Activated T-helper 17 cell treated with anti-CD3 and anti-CD28 coated beads, Interleukin-2, amount 50 U/mL, for 72 hours (primary cell): Measurements from ENCODE around the gene ACLY. TPM values are rescaled to one million over a fixed set of nuclear protein-coding genes. Genes with fewer than 3 reads are reported as not detected.

Source experiments
- ATAC-seq: fragments of 150-1000 bp; cut with Tn5 transposase; replicated peaks from 2 replicates; pipeline ENCODE4 v1.10.0; 2021; ENCODE audit warnings: mild to moderate bottlenecking, moderate library complexity
- H3K27ac Mint-ChIP-seq: one replicate; pipeline ENCODE4 v1.8.0; 2022; ENCODE audit warnings: mixed read lengths
- H3K27me3 Mint-ChIP-seq: one replicate; pipeline ENCODE4 v1.8.0; 2022; ENCODE audit warnings: mixed read lengths
- H3K36me3 Mint-ChIP-seq: one replicate; pipeline ENCODE4 v1.8.0; 2022; ENCODE audit warnings: low read depth, mild to moderate bottlenecking, mixed read lengths
- H3K4me1 Mint-ChIP-seq: one replicate; pipeline ENCODE4 v1.8.0; 2022; ENCODE audit warnings: mixed read lengths
- H3K4me3 Mint-ChIP-seq: one replicate; pipeline ENCODE4 v1.8.0; 2022; ENCODE audit warnings: mild to moderate bottlenecking, mixed read lengths
- H3K9me3 Mint-ChIP-seq: one replicate; pipeline ENCODE4 v1.8.0; 2022; ENCODE audit warnings: mixed read lengths
- total RNA-seq, 2 donors: library from RNA; stranded (reverse); gene quantifications; one replicate each; pipeline ENCODE4 v1.2.3, GENCODE V29; 2022

The ACLY gene
- total RNA-seq, 2 donors from 2014 or later: 95.4 to 222 TPM

DNA sequence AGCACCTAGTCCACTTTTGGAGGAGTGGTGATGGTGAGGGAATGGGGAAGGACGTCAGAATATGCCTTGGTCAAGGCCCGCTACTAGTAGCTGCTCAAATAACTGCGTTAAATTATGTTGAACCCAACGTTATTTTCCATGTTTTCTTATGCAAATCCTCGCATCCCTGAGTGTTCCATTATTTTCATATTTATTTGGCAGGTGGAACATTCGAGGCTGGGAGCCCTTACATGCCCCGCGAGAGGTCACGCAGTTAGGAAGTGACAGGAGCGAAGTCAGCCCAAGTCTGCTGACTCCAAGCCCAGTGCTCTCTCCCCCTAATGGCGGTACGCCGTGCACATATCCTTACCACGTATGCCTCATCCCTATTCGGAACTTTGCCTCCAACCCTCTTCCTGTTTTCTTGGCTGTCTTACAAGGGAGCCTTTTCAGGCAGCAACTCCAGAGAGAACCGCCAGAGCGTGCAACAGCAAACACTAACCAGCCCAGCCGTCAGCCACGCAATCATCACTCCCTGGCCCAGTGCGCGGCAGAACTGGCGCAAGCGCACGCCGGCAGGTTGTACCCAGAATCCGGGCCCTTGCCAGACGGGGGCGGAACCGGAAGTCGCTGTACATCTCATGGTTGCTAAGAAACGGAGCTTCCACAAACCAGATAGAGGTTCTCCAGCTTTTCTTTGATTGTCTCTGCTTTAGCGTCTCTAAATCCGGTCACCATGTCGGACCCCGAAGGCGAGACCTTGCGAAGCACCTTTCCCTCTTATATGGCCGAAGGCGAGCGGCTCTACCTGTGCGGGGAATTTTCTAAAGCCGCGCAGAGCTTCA, 11.5 kb upstream of the ACLY start, which contains the start of gene ODAD4:
Gene ODAD4 (plus strand): TSS at position 609 of the 824 bp plus-strand sequence. CDS start 107 bp downstream, at position 716.
- Mint-ChIP-seq H3K4me1 (peaks cover 7% of the 10 kb centered on the region), H3K27ac (peak within 1 kb of the TSS; percentile 91), H3K9me3 (no peaks in the 10 kb centered on the region), H3K36me3 (peaks cover 6% of the 10 kb centered on the region), H3K27me3 (no peaks in the 10 kb centered on the region), H3K4me3 (peak within 1 kb of the TSS; percentile 87)
- ATAC-seq: peak; percentile 98

DNA sequence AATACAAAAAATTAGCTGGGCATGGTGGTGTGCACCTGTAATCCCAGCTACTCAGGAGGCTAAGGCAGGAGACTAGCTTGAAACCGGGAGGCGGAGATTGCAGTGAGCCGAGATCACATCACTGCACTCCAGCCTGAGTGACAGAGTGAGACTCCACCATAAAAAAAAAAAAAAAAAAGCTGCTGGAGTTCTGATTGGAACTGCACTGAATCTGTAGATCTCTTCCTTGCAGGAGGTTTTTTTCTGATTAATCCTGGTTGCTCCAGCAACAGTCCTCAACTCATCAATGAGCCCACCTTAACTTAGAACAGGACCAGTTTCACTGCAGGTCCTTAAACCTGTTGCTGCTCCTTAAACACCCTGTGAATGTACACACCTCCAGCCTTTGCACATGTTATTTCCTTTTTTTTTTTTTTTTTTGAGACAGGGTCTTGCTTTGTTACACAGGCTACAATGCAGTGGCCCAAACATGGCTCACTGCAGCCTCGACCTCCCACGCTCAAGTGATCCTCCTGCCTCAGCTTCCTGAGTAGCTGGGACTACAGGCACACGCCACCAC, 10.0 kb upstream of the ACLY start:
- Mint-ChIP-seq H3K4me3 (peak overlapping the region; percentile 87), H3K9me3 (no peaks in the 10 kb centered on the region), H3K4me1 (peaks cover 7% of the 10 kb centered on the region)

GRCh38 chr17:41925991-41926590, 7.3 kb upstream of the ACLY start:
- Mint-ChIP-seq H3K27ac (no peak overlapping the region), H3K36me3 (peaks cover 6% of the 10 kb centered on the region), H3K4me1 (peaks cover 7% of the 10 kb centered on the region), H3K9me3 (no peaks in the 10 kb centered on the region), H3K4me3 (no peak overlapping the region), H3K27me3 (no peaks in the 10 kb centered on the region)
- ATAC-seq: no peak

More for the DNA sequence above, 10.0 kb upstream of the ACLY start:
- peaks cover 6% of the 10 kb centered on the region for H3K36me3 Mint-ChIP-seq
- no peak for ATAC-seq
- H3K27ac Mint-ChIP-seq: peak overlapping the region; percentile 91
- H3K27me3 Mint-ChIP-seq: no peaks in the 10 kb centered on the region

DNA sequence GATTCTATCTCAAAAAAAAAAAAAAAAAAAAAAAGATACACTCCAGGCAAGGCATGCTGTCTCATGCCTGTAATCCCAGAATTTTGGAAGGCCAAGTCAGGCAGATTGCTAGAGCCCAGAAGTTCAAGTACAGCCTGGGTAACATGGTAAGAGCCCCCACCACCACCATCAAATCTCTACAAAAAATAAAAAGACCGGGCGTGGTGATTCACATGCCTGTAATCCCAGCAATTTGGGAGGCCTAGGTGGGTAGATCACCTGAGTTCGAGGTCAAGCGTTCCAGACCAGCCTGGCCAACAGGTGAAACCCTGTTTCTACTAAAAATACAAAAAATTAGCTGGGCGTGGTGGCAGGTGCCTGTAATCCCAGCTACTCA, 1.8 kb upstream of the ACLY start:
- H3K36me3 Mint-ChIP-seq: peaks cover 16% of the 10 kb centered on the region
- ATAC-seq: no peak
- no peaks in the 10 kb centered on the region for H3K9me3 Mint-ChIP-seq
- H3K4me1 Mint-ChIP-seq: peaks cover 6% of the 10 kb centered on the region
- no peak overlapping the region for H3K27ac Mint-ChIP-seq
- H3K27me3 Mint-ChIP-seq: no peaks in the 10 kb centered on the region
- H3K4me3 Mint-ChIP-seq: peak overlapping the region; percentile 83

GRCh38 chr17:41919840-41920579, 1.3 kb upstream of the ACLY start:
- no peak for ATAC-seq
- Mint-ChIP-seq H3K27ac (no peak overlapping the region), H3K9me3 (no peaks in the 10 kb centered on the region), H3K27me3 (no peaks in the 10 kb centered on the region), H3K4me1 (peaks cover 7% of the 10 kb centered on the region), H3K4me3 (peak overlapping the region; percentile 83), H3K36me3 (peaks cover 17% of the 10 kb centered on the region)

GRCh38 chr17:41919165-41919817, 540 bp upstream of the ACLY start:
- no peaks in the 10 kb centered on the region for H3K27me3 Mint-ChIP-seq
- peak overlapping the region; percentile 85 for H3K27ac Mint-ChIP-seq
- H3K4me1 Mint-ChIP-seq: peaks cover 7% of the 10 kb centered on the region
- H3K36me3 Mint-ChIP-seq: peaks cover 22% of the 10 kb centered on the region
- ATAC-seq: peak; percentile 10
- no peaks in the 10 kb centered on the region for H3K9me3 Mint-ChIP-seq
- H3K4me3 Mint-ChIP-seq: peak overlapping the region; percentile 83

DNA sequence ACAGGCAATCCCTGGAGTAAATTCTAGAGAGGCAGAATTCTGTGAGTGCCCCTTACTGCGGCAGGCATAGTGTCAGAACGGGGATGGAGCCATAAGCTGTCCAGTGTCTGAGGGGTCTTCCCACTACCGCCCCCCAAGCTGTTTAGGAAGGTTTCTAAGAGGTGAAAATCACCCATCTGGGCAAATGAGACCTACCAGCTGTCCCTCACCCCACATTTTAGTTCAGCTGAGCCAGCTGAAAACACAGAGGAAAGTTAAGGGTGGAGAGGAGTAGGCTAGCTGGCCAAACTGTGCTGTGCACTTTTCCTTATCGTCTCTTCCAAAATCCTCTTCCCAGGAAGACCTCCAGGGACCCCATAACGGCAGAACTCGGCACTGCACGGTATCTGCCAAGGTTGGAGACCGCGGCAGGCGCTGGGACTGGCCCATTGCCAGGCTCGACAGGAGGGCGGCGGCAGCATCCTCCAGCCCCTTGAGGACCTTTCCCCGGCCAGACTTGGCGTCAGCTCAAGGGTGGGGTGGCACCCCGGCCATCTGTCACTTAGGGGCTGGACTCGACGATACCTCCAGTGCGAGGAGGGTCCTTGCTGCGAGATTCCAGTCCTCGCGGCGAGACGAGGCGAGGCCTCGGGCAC, 955 bp downstream of the ACLY start:
- peaks cover 34% of the 10 kb centered on the region for H3K36me3 Mint-ChIP-seq
- no peaks in the 10 kb centered on the region for H3K27me3 Mint-ChIP-seq
- no peaks in the 10 kb centered on the region for H3K9me3 Mint-ChIP-seq
- H3K27ac Mint-ChIP-seq: peak overlapping the region; percentile 85
- peaks cover 12% of the 10 kb centered on the region for H3K4me1 Mint-ChIP-seq
- peak overlapping the region; percentile 83 for H3K4me3 Mint-ChIP-seq
- ATAC-seq: no peak

DNA sequence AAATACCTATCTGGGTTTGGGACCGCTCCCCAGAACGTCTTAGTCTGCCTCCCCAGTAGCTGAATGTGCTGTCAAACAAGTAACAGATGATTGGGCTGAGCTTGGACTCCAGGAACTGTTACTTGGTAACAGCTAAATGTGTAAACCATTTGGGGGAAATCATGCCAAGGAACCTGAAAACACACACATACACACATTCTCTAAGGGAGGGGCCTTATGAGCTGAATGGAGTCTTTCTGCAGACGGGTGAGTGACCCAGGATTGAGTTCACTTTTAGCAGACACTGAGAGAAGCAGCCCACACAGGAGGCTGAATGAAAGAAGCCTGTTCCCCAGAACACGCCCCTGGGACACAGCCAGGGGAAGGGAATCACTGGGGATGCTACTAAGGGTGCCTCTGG, 1.6 kb downstream of the ACLY start:
- no peak for ATAC-seq
- Mint-ChIP-seq H3K4me1 (peaks cover 17% of the 10 kb centered on the region), H3K36me3 (peaks cover 40% of the 10 kb centered on the region), H3K4me3 (peak overlapping the region; percentile 83), H3K27me3 (no peaks in the 10 kb centered on the region), H3K9me3 (no peaks in the 10 kb centered on the region), H3K27ac (peak overlapping the region; percentile 85)

DNA sequence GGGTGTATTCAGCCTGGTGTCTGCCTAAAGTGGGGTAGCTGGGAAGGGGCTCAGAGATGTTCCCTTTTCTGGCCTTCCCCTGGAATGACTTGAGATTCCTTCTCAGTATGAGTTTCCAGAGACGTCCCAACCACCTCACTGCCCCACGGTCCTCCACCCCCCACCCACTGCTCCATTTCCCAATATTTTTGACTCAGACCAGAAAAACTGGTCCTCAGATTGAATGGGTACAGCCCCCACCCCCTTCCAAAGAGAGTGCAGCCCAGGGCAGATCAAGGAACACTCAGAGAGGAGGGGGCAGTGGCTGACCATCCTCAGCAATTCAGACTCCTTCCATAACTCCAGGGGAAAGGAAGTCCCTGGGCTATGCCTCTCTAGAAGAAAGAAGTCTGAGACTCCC, 3.2 kb downstream of the ACLY start:
- Mint-ChIP-seq H3K36me3 (peaks cover 57% of the 10 kb centered on the region), H3K4me3 (peak overlapping the region; percentile 83)
- ATAC-seq: no peak

GRCh38 chr17:41915020-41915419, 3.7 kb downstream of the ACLY start:
- ATAC-seq: no peak
- H3K4me3 Mint-ChIP-seq: no peak overlapping the region
- no peaks in the 10 kb centered on the region for H3K9me3 Mint-ChIP-seq
- peak overlapping the region; percentile 80 for H3K27ac Mint-ChIP-seq
- peaks cover 62% of the 10 kb centered on the region for H3K36me3 Mint-ChIP-seq
- H3K4me1 Mint-ChIP-seq: peaks cover 17% of the 10 kb centered on the region
- H3K27me3 Mint-ChIP-seq: no peaks in the 10 kb centered on the region

More for the DNA sequence above, 3.2 kb downstream of the ACLY start:
- Mint-ChIP-seq H3K4me1 (peaks cover 17% of the 10 kb centered on the region), H3K9me3 (no peaks in the 10 kb centered on the region), H3K27ac (peak overlapping the region; percentile 80), H3K27me3 (no peaks in the 10 kb centered on the region)

DNA sequence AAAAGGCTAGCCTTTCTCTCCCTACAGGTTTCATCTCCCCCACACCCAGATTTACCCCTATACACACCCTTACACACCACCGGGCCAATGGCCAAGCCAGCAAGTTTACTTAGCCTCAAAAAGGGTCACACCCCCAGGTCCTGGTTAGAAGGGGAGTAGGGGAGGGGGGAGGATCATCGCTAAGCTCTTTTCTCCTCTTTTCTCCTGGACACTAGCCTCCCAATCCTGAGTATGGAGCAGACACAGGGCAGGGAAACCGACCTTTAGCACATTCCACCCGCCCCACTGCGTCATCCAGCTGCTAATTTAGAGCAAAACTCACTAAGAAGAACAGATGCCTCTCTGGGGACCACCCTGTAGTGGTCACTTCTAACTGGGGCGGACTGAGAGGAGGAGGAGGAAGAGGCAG, 4.4 kb downstream of the ACLY start:
- Mint-ChIP-seq H3K4me1 (peaks cover 17% of the 10 kb centered on the region), H3K27me3 (no peaks in the 10 kb centered on the region), H3K36me3 (peaks cover 69% of the 10 kb centered on the region), H3K9me3 (no peaks in the 10 kb centered on the region), H3K27ac (peak overlapping the region; percentile 80), H3K4me3 (no peak overlapping the region)
- no peak for ATAC-seq

DNA sequence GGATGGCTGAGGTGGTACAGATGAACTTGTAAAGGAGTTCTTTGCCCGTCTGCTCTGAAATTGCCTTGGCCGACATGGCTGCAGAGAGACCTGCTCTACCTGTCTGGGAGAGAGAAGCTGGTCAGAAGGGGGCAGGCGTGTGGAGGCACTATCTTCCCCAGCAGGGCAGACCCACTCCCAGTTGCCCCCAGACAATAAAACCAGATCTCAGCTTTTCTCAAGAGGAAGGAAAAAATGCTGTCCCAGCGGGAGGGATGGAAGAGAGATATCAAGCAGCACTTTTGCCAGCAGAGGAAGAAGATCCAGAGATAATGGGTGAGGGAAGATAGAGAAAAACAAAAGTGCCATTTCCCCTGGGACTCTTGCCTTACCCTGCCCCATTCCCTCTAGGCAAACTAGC, 5.0 kb downstream of the ACLY start:
- Mint-ChIP-seq H3K27ac (peak overlapping the region; percentile 80), H3K27me3 (no peaks in the 10 kb centered on the region), H3K9me3 (no peaks in the 10 kb centered on the region), H3K4me1 (peaks cover 17% of the 10 kb centered on the region), H3K4me3 (no peak overlapping the region), H3K36me3 (peaks cover 73% of the 10 kb centered on the region)
- no peak for ATAC-seq

- H3K4me1 Mint-ChIP-seq: peaks cover 17% of the 10 kb centered on the region
- peak overlapping the region; percentile 31 for H3K27ac Mint-ChIP-seq
- H3K27me3 Mint-ChIP-seq: no peaks in the 10 kb centered on the region
- ATAC-seq: no peak
- no peak overlapping the region for H3K4me3 Mint-ChIP-seq
- no peaks in the 10 kb centered on the region for H3K9me3 Mint-ChIP-seq
- H3K36me3 Mint-ChIP-seq: peaks cover 78% of the 10 kb centered on the region
Observed at GRCh38 chr17:41912925-41913324, 5.8 kb downstream of the ACLY start.
